ENCODE data around the gene FGF22.
"Not testable (repeated sequence)": the region's sequence is repeated elsewhere in the genome, so short reads cannot be mapped to it uniquely, and the experiment has no call there.

Gene FGF22

GRCh38 chr19:624433-625109 is 15.1 kb upstream of the FGF22 start:
- peaks cover 21% of the 10 kb centered on the region for H3K79me2 ChIP-seq (ENCODE audit: low read length)
- H3K27ac ChIP-seq (ENCODE audit: low read length): no peak overlapping the region
- no peak for DNase-seq
- H3K36me3 ChIP-seq (replicated peaks; ENCODE audit: insufficient read depth, low read length): no peaks in the 10 kb centered on the region
- H3K9me2 ChIP-seq (replicated peaks; ENCODE audit: insufficient read depth, low read length): no peaks in the 10 kb centered on the region
- no peaks in the 10 kb centered on the region for H3K4me1 ChIP-seq (ENCODE audit: low read length)
- H3K9ac ChIP-seq (ENCODE audit: low read length): no peak overlapping the region
- H3K27me3 ChIP-seq (replicated peaks; ENCODE audit: insufficient read depth, low read length): no peaks in the 10 kb centered on the region
- H3K9me3 ChIP-seq (replicated peaks; ENCODE audit: insufficient read depth, low read length): no peaks in the 10 kb centered on the region
- H2AFZ ChIP-seq (ENCODE audit: low read length): no peak overlapping the region
- H3K4me3 ChIP-seq (ENCODE audit: low read length): no peak overlapping the region
- H3F3A ChIP-seq (ENCODE audit: insufficient read depth, low read length): no peaks in the 10 kb centered on the region
- TF ChIP-seq EZH2 (optimal IDR thresholded peaks at IDR 0.05; ENCODE audit: low read depth, low read length): no peak
- TF ChIP-seq EZH2phosphoT487 (IDR thresholded peaks at IDR 0.05; ENCODE audit: low read length): no peak
- no peak for TF ChIP-seq CTCF (IDR thresholded peaks at IDR 0.05; ENCODE audit: low read length)
- no peak overlapping the region for H3K4me2 ChIP-seq (ENCODE audit: low read depth, low read length)
- no peaks in the 10 kb centered on the region for H4K20me1 ChIP-seq (ENCODE audit: insufficient read depth, low read length)

GRCh38 chr19:625257-625656 is 14.4 kb upstream of the FGF22 start:
- H3K27ac ChIP-seq (ENCODE audit: low read length): no peak overlapping the region
- no peaks in the 10 kb centered on the region for H3K4me1 ChIP-seq (ENCODE audit: low read length)

GRCh38 chr19:626566-626965 is 13.1 kb upstream of the FGF22 start:
- H3K9me3 ChIP-seq (replicated peaks; ENCODE audit: insufficient read depth, low read length); H3K36me3 ChIP-seq (replicated peaks; ENCODE audit: insufficient read depth, low read length); H2AFZ ChIP-seq (ENCODE audit: low read length); H3K4me2 ChIP-seq (ENCODE audit: low read depth, low read length); H3K4me1 ChIP-seq (ENCODE audit: low read length); H4K20me1 ChIP-seq (ENCODE audit: insufficient read depth, low read length); H3F3A ChIP-seq (ENCODE audit: insufficient read depth, low read length); H3K27me3 ChIP-seq (replicated peaks; ENCODE audit: insufficient read depth, low read length); H3K9ac ChIP-seq (ENCODE audit: low read length); H3K9me2 ChIP-seq (replicated peaks; ENCODE audit: insufficient read depth, low read length); DNase-seq; H3K27ac ChIP-seq (ENCODE audit: low read length); H3K4me3 ChIP-seq (ENCODE audit: low read length): not testable (repeated sequence)
- H3K79me2 ChIP-seq (ENCODE audit: low read length): peaks cover 39% of the 10 kb centered on the region

More at GRCh38 chr19:625257-625656, 14.4 kb upstream of the FGF22 start:
- no peaks in the 10 kb centered on the region for H3F3A ChIP-seq (ENCODE audit: insufficient read depth, low read length)
- peaks cover 26% of the 10 kb centered on the region for H3K79me2 ChIP-seq (ENCODE audit: low read length)
- H3K9me3 ChIP-seq (replicated peaks; ENCODE audit: insufficient read depth, low read length): no peaks in the 10 kb centered on the region
- no peaks in the 10 kb centered on the region for H3K27me3 ChIP-seq (replicated peaks; ENCODE audit: insufficient read depth, low read length)
- TF ChIP-seq EZH2 (optimal IDR thresholded peaks at IDR 0.05; ENCODE audit: low read depth, low read length): no peak
- TF ChIP-seq CTCF (IDR thresholded peaks at IDR 0.05; ENCODE audit: low read length): no peak
- TF ChIP-seq EZH2phosphoT487 (IDR thresholded peaks at IDR 0.05; ENCODE audit: low read length): no peak
- no peak overlapping the region for H3K4me3 ChIP-seq (ENCODE audit: low read length)
- no peaks in the 10 kb centered on the region for H4K20me1 ChIP-seq (ENCODE audit: insufficient read depth, low read length)
- no peaks in the 10 kb centered on the region for H3K9me2 ChIP-seq (replicated peaks; ENCODE audit: insufficient read depth, low read length)
- DNase-seq: no peak
- H3K36me3 ChIP-seq (replicated peaks; ENCODE audit: insufficient read depth, low read length): no peaks in the 10 kb centered on the region
- H2AFZ ChIP-seq (ENCODE audit: low read length): no peak overlapping the region
- no peak overlapping the region for H3K9ac ChIP-seq (ENCODE audit: low read length)
- H3K4me2 ChIP-seq (ENCODE audit: low read depth, low read length): no peak overlapping the region

- H3F3A ChIP-seq (ENCODE audit: insufficient read depth, low read length): 0 out of 2 replicates have a peak, but pooled peaks cover 6% of the 10 kb centered on the region
- H3K36me3 ChIP-seq (replicated peaks; ENCODE audit: insufficient read depth, low read length): no peaks in the 10 kb centered on the region
- no peak overlapping the region for H2AFZ ChIP-seq (ENCODE audit: low read length)
- H3K9me2 ChIP-seq (replicated peaks; ENCODE audit: insufficient read depth, low read length): no peaks in the 10 kb centered on the region
- peaks cover 55% of the 10 kb centered on the region for H3K79me2 ChIP-seq (ENCODE audit: low read length)
- H3K9ac ChIP-seq (ENCODE audit: low read length): no peak overlapping the region
- no peaks in the 10 kb centered on the region for H4K20me1 ChIP-seq (ENCODE audit: insufficient read depth, low read length)
- H3K4me2 ChIP-seq (ENCODE audit: low read depth, low read length): no peak overlapping the region
- H3K27me3 ChIP-seq (replicated peaks; ENCODE audit: insufficient read depth, low read length): no peaks in the 10 kb centered on the region
- no peak for TF ChIP-seq EZH2phosphoT487 (IDR thresholded peaks at IDR 0.05; ENCODE audit: low read length)
- 0 out of 2 replicates have a peak, but pooled peaks have one; percentile 17 for TF ChIP-seq CTCF (IDR thresholded peaks at IDR 0.05; ENCODE audit: low read length)
- no peak for TF ChIP-seq EZH2 (optimal IDR thresholded peaks at IDR 0.05; ENCODE audit: low read depth, low read length)
- H3K4me1 ChIP-seq (ENCODE audit: low read length): peaks cover 4% of the 10 kb centered on the region; the same call in 1 of the 2 replicates
- no peaks in the 10 kb centered on the region for H3K9me3 ChIP-seq (replicated peaks; ENCODE audit: insufficient read depth, low read length)
- no peak overlapping the region for H3K27ac ChIP-seq (ENCODE audit: low read length)
- H3K4me3 ChIP-seq (ENCODE audit: low read length): no peak overlapping the region
- no peak for DNase-seq
Observed at GRCh38 chr19:628168-628567, 11.5 kb upstream of the FGF22 start.

- H3K27me3 ChIP-seq (replicated peaks; ENCODE audit: insufficient read depth, low read length); H3F3A ChIP-seq (ENCODE audit: insufficient read depth, low read length); H3K4me1 ChIP-seq (ENCODE audit: low read length); H3K9ac ChIP-seq (ENCODE audit: low read length); H3K4me3 ChIP-seq (ENCODE audit: low read length); H3K9me3 ChIP-seq (replicated peaks; ENCODE audit: insufficient read depth, low read length); DNase-seq; H4K20me1 ChIP-seq (ENCODE audit: insufficient read depth, low read length); H3K4me2 ChIP-seq (ENCODE audit: low read depth, low read length); H3K36me3 ChIP-seq (replicated peaks; ENCODE audit: insufficient read depth, low read length); H2AFZ ChIP-seq (ENCODE audit: low read length); H3K27ac ChIP-seq (ENCODE audit: low read length); H3K9me2 ChIP-seq (replicated peaks; ENCODE audit: insufficient read depth, low read length): not testable (repeated sequence)
- peaks cover 62% of the 10 kb centered on the region for H3K79me2 ChIP-seq (ENCODE audit: low read length)
Observed at GRCh38 chr19:629515-629914, 10.2 kb upstream of the FGF22 start.

Data from MM.1S (cell line).